GM12892 (cell line): Measurements from ENCODE around the gene APBA2.

Experiments
- DNase-seq: peaks from one replicate; pipeline ENCODE4 v3.0.0; 2011; ENCODE audit not compliant: insufficient read length
- FAIRE-seq: peaks from 2 replicates; lab custom pipeline; 2011; peaks lifted over from hg19 to GRCh38; lab: Jason Lieb, UNC
- POLR2A ChIP-seq: IDR thresholded peaks from 2 replicates; pipeline ENCODE4 v1.6.1; 2011; ENCODE audit warnings: low read depth, low read length, control low read depth
- POLR2AphosphoS5 ChIP-seq: IDR thresholded peaks from 2 replicates; pipeline ENCODE4 v1.6.1; 2011; ENCODE audit warnings: low read depth, low read length, control low read depth
- TAF1 ChIP-seq: IDR thresholded peaks from 2 replicates; pipeline ENCODE4 v1.6.1; 2011; ENCODE audit warnings: low read depth, mild to moderate bottlenecking, control low read depth, low read length, borderline replicate concordance

Gene APBA2

GRCh38 chr15:29107291-29107890, 221.6 kb downstream of the APBA2 start:
- no peak for FAIRE-seq
- no peak for DNase-seq
- no peak for TF ChIP-seq TAF1
- no peak for TF ChIP-seq POLR2A
- TF ChIP-seq POLR2AphosphoS5: no peak

GRCh38 chr15:29107971-29108645, 222.3 kb downstream of the APBA2 start:
- TF ChIP-seq POLR2AphosphoS5 (no peak), TAF1 (no peak), POLR2A (no peak)
- DNase-seq (no peak), FAIRE-seq (no peak)

- FAIRE-seq (no peak), DNase-seq (no peak)
- no peak for TF ChIP-seq POLR2A
- TF ChIP-seq TAF1: no peak
- no peak for TF ChIP-seq POLR2AphosphoS5
These were observed 224.0 kb downstream of the APBA2 start for GRCh38 chr15:29109762-29110161.

GRCh38 chr15:29110176-29110575, 224.4 kb downstream of the APBA2 start:
- TF ChIP-seq POLR2AphosphoS5: no peak
- TF ChIP-seq POLR2A: no peak
- no peak for TF ChIP-seq TAF1
- no peak for DNase-seq
- FAIRE-seq: no peak

- FAIRE-seq (no peak), DNase-seq (no peak)
- TF ChIP-seq TAF1 (no peak), POLR2AphosphoS5 (no peak), POLR2A (no peak)
These were observed 225.0 kb downstream of the APBA2 start for GRCh38 chr15:29110733-29111132.

- FAIRE-seq (no peak), DNase-seq (no peak)
- no peak for TF ChIP-seq POLR2A
- no peak for TF ChIP-seq TAF1
- no peak for TF ChIP-seq POLR2AphosphoS5
These were observed 226.0 kb downstream of the APBA2 start for GRCh38 chr15:29111705-29112281.

- FAIRE-seq: no peak
- no peak for DNase-seq
- TF ChIP-seq TAF1 (no peak), POLR2A (no peak), POLR2AphosphoS5 (no peak)
These were observed 227.8 kb downstream of the APBA2 start for GRCh38 chr15:29113336-29114220.

- TF ChIP-seq POLR2A (no peak), TAF1 (no peak), POLR2AphosphoS5 (no peak)
- FAIRE-seq (no peak), DNase-seq (no peak)
These were observed 228.7 kb downstream of the APBA2 start for GRCh38 chr15:29114221-29115092.

GRCh38 chr15:29115093-29115991, 229.6 kb downstream of the APBA2 start:
- no peak for FAIRE-seq
- TF ChIP-seq POLR2A: no peak
- no peak for TF ChIP-seq POLR2AphosphoS5
- TF ChIP-seq TAF1: no peak
- DNase-seq: no peak
